H9 (cell line): Measurements from ENCODE around the gene RDH11. TPM values are rescaled to one million over a fixed set of nuclear protein-coding genes. Genes with fewer than 3 reads are reported as not detected.

ENCODE experiments used
- DNase-seq: peaks from one replicate; pipeline ENCODE4 v3.0.0-alpha.2; 2017
- H2AFZ ChIP-seq: one replicate; pipeline ENCODE4 v1.6.1; 2013; ENCODE audit warnings: mild to moderate bottlenecking, low read length, control low read depth, moderate library complexity
- H2AK5ac ChIP-seq: 2 replicates; pipeline ENCODE4 v1.6.1; 2013; ENCODE audit warnings: low read length, control low read depth, mixed read lengths; ENCODE audit not compliant: insufficient read length
- H2BK120ac ChIP-seq: one replicate; pipeline ENCODE4 v1.6.1; 2013; ENCODE audit warnings: low read depth, mild to moderate bottlenecking, low read length, control low read depth, inconsistent platforms; ENCODE audit not compliant: poor library complexity, severe bottlenecking
- H2BK12ac ChIP-seq: 2 replicates; pipeline ENCODE4 v1.6.1; 2013; ENCODE audit warnings: low read length, control low read depth, mixed read lengths, low read depth; ENCODE audit not compliant: insufficient read length
- H2BK15ac ChIP-seq: 2 replicates; pipeline ENCODE4 v1.6.1; 2013; ENCODE audit warnings: low read depth, low read length, control low read depth
- H2BK20ac ChIP-seq: one replicate; pipeline ENCODE4 v1.6.1; 2013; ENCODE audit warnings: low read depth, mild to moderate bottlenecking, low read length, control low read depth, inconsistent platforms; ENCODE audit not compliant: poor library complexity, severe bottlenecking
- H2BK5ac ChIP-seq: 2 replicates; pipeline ENCODE4 v1.6.1; 2013; ENCODE audit warnings: low read length, control low read depth, mixed read lengths; ENCODE audit not compliant: insufficient read length
- H3K14ac ChIP-seq: 2 replicates; pipeline ENCODE4 v1.6.1; 2013; ENCODE audit warnings: low read length, control low read depth; ENCODE audit not compliant: insufficient read depth
- H3K18ac ChIP-seq: 2 replicates; pipeline ENCODE4 v1.6.1; 2013; ENCODE audit warnings: low read depth, mild to moderate bottlenecking, mixed read lengths, low read length, control low read depth; ENCODE audit not compliant: insufficient read length
- H3K23ac ChIP-seq: 2 replicates; pipeline ENCODE4 v1.6.1; 2013; ENCODE audit warnings: low read length, control low read depth, mixed read lengths, low read depth; ENCODE audit not compliant: insufficient read length
- H3K23me2 ChIP-seq: 2 replicates; pipeline ENCODE4 v1.6.1; 2013; ENCODE audit warnings: low read depth, mild to moderate bottlenecking, mixed read lengths, low read length, control low read depth; ENCODE audit not compliant: insufficient read length, poor library complexity, severe bottlenecking
- H3K27ac ChIP-seq: 2 replicates; pipeline ENCODE4 v1.5.1; 2013; ENCODE audit warnings: low read length, control low read depth, mixed read lengths, low read depth; ENCODE audit not compliant: insufficient read length
- H3K27me3 ChIP-seq: 2 replicates; pipeline ENCODE4 v1.6.1; 2013; ENCODE audit warnings: low read length, control low read depth, inconsistent platforms; ENCODE audit not compliant: insufficient read depth
- H3K4ac ChIP-seq: 2 replicates; pipeline ENCODE4 v1.6.1; 2013; ENCODE audit warnings: low read depth, mild to moderate bottlenecking, control low read depth, inconsistent platforms, low read length, moderate library complexity
- H3K4me1 ChIP-seq: 2 replicates; pipeline ENCODE4 v1.6.1; 2013; ENCODE audit warnings: low read length, control low read depth, inconsistent platforms; ENCODE audit not compliant: insufficient read depth
- H3K4me2 ChIP-seq: 2 replicates; pipeline ENCODE4 v1.6.1; 2013; ENCODE audit warnings: low read length, control low read depth, mixed read lengths; ENCODE audit not compliant: insufficient read length, insufficient read depth
- H3K56ac ChIP-seq: 2 replicates; pipeline ENCODE4 v1.6.1; 2013; ENCODE audit warnings: low read depth, mild to moderate bottlenecking, mixed read lengths, low read length, control low read depth; ENCODE audit not compliant: insufficient read length
- H3K79me1 ChIP-seq: 2 replicates; pipeline ENCODE4 v1.6.1; 2013; ENCODE audit warnings: low read depth, mild to moderate bottlenecking, moderate library complexity, low read length, control low read depth, inconsistent platforms; ENCODE audit not compliant: insufficient read depth, poor library complexity, severe bottlenecking
- H3K79me2 ChIP-seq: 2 replicates; pipeline ENCODE4 v1.6.1; 2013; ENCODE audit warnings: low read length, control low read depth, inconsistent platforms; ENCODE audit not compliant: insufficient read depth
- H3K9ac ChIP-seq: 2 replicates; pipeline ENCODE4 v1.6.1; 2013; ENCODE audit warnings: low read length, control low read depth, mixed read lengths; ENCODE audit not compliant: insufficient read length; ENCODE audit errors: extremely low read depth
- H3K9me3 ChIP-seq: one replicate; pipeline ENCODE4 v1.6.1; 2013; ENCODE audit warnings: low read depth, low read length, inconsistent platforms; ENCODE audit not compliant: control insufficient read depth
- H3T11ph ChIP-seq: one replicate; pipeline ENCODE4 v1.6.1; 2013; ENCODE audit warnings: mild to moderate bottlenecking, low read length, control low read depth, inconsistent platforms
- H4K20me1 ChIP-seq: one replicate; pipeline ENCODE4 v1.6.1; 2013; ENCODE audit not compliant: control insufficient read depth, insufficient read length, insufficient read depth
- H4K5ac ChIP-seq: 2 replicates; pipeline ENCODE4 v1.6.1; 2013; ENCODE audit warnings: low read depth, mild to moderate bottlenecking, mixed read lengths, low read length, control low read depth; ENCODE audit not compliant: insufficient read length
- H4K8ac ChIP-seq: replicated peaks from 2 replicates; pipeline ENCODE4 v1.6.1; 2013; ENCODE audit warnings: low read length, control low read depth, mixed read lengths, low read depth; ENCODE audit not compliant: insufficient read length
- H4K91ac ChIP-seq: 2 replicates; pipeline ENCODE4 v1.6.1; 2013; ENCODE audit warnings: low read depth, mild to moderate bottlenecking, moderate library complexity, mixed read lengths, low read length, control low read depth; ENCODE audit not compliant: insufficient read length
- H3K27ac Mint-ChIP-seq, 3 experiments: 2 replicates in 2 of 3; 3 replicates in 1 of 3; pipeline ENCODE4 v1.8.0; 2020 to 2021; ENCODE audit warnings: mixed read lengths in 3 of 3, mild to moderate bottlenecking in 1 of 3, moderate library complexity in 1 of 3
- H3K27me3 Mint-ChIP-seq: 2 replicates; pipeline ENCODE4 v1.8.0; 2021; ENCODE audit warnings: low read depth, mild to moderate bottlenecking, moderate library complexity, mixed read lengths
- H3K36me3 Mint-ChIP-seq, 3 experiments: 2 replicates in 2 of 3; 3 replicates in 1 of 3; pipeline ENCODE4 v1.8.0; 2020 to 2021; ENCODE audit warnings: low read depth in 3 of 3, mixed read lengths in 3 of 3; ENCODE audit not compliant: insufficient read depth in 1 of 3
- H3K4me1 Mint-ChIP-seq, 2 experiments: 2 replicates each; pipeline ENCODE4 v1.8.0; 2020; ENCODE audit warnings: mixed read lengths in 2 of 2
- H3K4me3 Mint-ChIP-seq, 2 experiments: 2 replicates in 1 of 2; 3 replicates in 1 of 2; pipeline ENCODE4 v1.8.0; 2020 to 2021; ENCODE audit warnings: mild to moderate bottlenecking in 2 of 2, mixed read lengths in 2 of 2, moderate library complexity in 1 of 2
- H3K9me3 Mint-ChIP-seq, 2 experiments: 2 replicates in 1 of 2; 3 replicates in 1 of 2; pipeline ENCODE4 v1.8.0; 2020; ENCODE audit warnings: mild to moderate bottlenecking in 2 of 2, mixed read lengths in 2 of 2, moderate library complexity in 1 of 2
- CTCF ChIP-seq: fragments of 200-600 bp; sonication (generic); conservative IDR thresholded peaks from 3 replicates; pipeline ENCODE4 v1.8.0; 2021; ENCODE audit warnings: antibody characterized with exemption, mild to moderate bottlenecking
- WGBS: extraction: QIAGEN DNeasy Blood & Tissue Kit; methylation state at CpG from one replicate; pipeline ENCODE4 v1.1.7; 2013; ENCODE audit warnings: missing lambda C conversion rate, low lambda C conversion rate, mixed read lengths; ENCODE audit not compliant: insufficient read length; ENCODE audit errors: extremely low coverage; 5-methylcytosine and 5-hydroxymethylcytosine counted together
- total RNA-seq: library from RNA; stranded (reverse); gene quantifications from 2 replicates; pipeline ENCODE4 v1.2.1, GENCODE V29; 2021

The RDH11 gene
- total RNA-seq, 1 experiment from 2014 or later: 83.4 TPM

- no peak overlapping the region for H2BK5ac ChIP-seq
- no peak overlapping the region for H3K27ac ChIP-seq
- no peak overlapping the region for H2AK5ac ChIP-seq
- no peaks in the 10 kb centered on the region for H3K9me3 ChIP-seq
- no peaks in the 10 kb centered on the region for H3K79me1 ChIP-seq
- H3K4me1 ChIP-seq: no peaks in the 10 kb centered on the region
- Mint-ChIP-seq H3K27me3 (no peaks in the 10 kb centered on the region), H3K36me3 (no peaks in the 10 kb centered on the region; a peak in 1 of 7 replicates), H3K4me1 (no peaks in the 10 kb centered on the region), H3K9me3 (no peaks in the 10 kb centered on the region), H3K4me3 (no peak overlapping the region), H3K27ac (no peak overlapping the region)
- no peak overlapping the region for H3K4ac ChIP-seq
- no peak overlapping the region for H3K14ac ChIP-seq
- H2AFZ ChIP-seq: no peak overlapping the region
- no peak overlapping the region for H4K5ac ChIP-seq
- H3K23ac ChIP-seq: no peak overlapping the region
- DNase-seq: no peak
- H3T11ph ChIP-seq: no peak overlapping the region
- TF ChIP-seq CTCF: no peak
- WGBS: no CpG with 5 or more reads among the region's 10 CpGs
- no peak overlapping the region for H4K91ac ChIP-seq
- no peak overlapping the region for H3K9ac ChIP-seq
- no peak overlapping the region for H3K4me2 ChIP-seq
- no peak overlapping the region for H2BK12ac ChIP-seq
- 0 out of 2 replicates have a peak overlapping the region, but pooled peaks have one; percentile 19 for H2BK15ac ChIP-seq
- H3K27me3 ChIP-seq: no peaks in the 10 kb centered on the region
- H4K8ac ChIP-seq: no peak overlapping the region
- no peak overlapping the region for H3K56ac ChIP-seq
- no peaks in the 10 kb centered on the region for H4K20me1 ChIP-seq
- no peak overlapping the region for H2BK120ac ChIP-seq
- no peak overlapping the region for H3K18ac ChIP-seq
- H3K23me2 ChIP-seq: no peaks in the 10 kb centered on the region
- no peaks in the 10 kb centered on the region for H3K79me2 ChIP-seq
- H2BK20ac ChIP-seq: no peak overlapping the region
These were observed 40.0 kb upstream of the RDH11 start for GRCh38 chr14:67735336-67736147.
